Measurements from ENCODE around the gene ALKBH6. TPM values are rescaled to one million over a fixed set of nuclear protein-coding genes. Genes with fewer than 3 reads are reported as not detected.

Gene ALKBH6
- total and polyA plus RNA-seq, 2 donors from 2014 or later: 21.5 to 21.7 TPM

DNA sequence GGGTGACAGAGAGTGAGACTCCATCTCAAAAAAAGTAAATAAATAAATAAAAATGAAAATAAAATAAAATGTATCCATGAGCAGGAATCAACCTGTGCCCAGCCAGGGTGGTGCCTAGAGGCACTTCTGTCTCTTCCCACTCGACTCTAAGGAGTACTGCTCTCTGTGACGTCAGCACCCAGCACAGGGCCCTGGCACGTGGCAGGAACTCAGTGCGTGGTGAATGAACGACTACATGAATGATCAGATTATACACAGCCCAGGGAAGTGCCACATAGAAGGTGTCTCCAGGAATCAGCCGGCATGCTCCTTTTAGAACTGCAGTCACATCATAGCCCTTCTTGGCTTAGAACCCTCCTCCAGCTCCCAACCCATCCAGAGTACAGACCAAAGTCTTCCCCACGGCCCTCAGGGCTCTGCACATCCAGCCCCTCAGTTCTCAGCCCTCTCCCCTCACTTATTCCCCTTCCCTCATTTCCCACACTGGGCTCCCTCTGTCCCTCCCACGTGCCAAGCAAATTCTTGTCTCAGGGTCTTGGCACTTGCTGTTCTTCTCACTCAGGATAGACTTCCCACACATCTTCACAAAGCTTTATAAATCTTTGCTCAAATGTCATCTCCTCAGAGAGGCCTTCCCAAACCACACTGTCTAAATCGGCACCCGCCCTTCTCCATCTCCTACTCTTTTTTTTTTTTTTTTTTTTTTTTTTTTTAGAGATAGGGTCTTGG lies 14.5 kb upstream of the ALKBH6 start:
- no peaks in the 10 kb centered on the region for H3K36me3 ChIP-seq (ENCODE audit: control insufficient read depth in 2 of 3, insufficient read depth in 3 of 3, low read length in 3 of 3)
- intact Hi-C loops (cut with DNase I): no loop called here
- no peak for FAIRE-seq

DNA sequence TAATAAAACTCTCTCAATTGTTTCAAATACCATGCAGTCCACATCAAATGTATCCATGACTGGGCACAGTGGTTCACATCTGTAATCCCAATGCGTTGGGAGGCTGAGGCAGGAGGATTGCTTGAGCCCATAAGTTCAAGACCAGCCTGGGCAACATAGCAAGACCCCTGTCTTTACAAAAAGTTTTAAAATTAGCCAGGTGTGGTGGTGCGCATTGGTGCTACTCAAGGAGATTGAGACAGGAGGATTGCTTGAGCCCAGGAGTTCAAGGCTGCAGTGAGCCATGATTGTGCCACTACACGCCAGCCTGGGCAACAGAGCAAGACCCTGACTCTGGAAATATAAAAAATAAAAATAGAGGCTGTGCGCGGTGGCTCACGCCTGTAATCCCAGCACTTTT lies 13.7 kb upstream of the ALKBH6 start:
- H3K9ac ChIP-seq (ENCODE audit: low read length in 3 of 3): no peak overlapping the region
- no peaks in the 10 kb centered on the region for H3K27me3 ChIP-seq (ENCODE audit: control insufficient read depth, insufficient read depth, low read length)
- no peaks in the 10 kb centered on the region for H3K4me1 ChIP-seq (ENCODE audit: control insufficient read depth in 2 of 3, insufficient read depth in 2 of 3, low read depth in 1 of 3, low read length in 3 of 3)
- FAIRE-seq (no peak), DNase-seq (no peak)
- no peak overlapping the region for H3K4me3 ChIP-seq (ENCODE audit: low read length in 3 of 3)
- no peak overlapping the region for H3K27ac ChIP-seq (ENCODE audit: low read depth in 2 of 2, low read length in 2 of 2)
- no peaks in the 10 kb centered on the region for H3K9me3 ChIP-seq (ENCODE audit: control insufficient read depth in 2 of 3, insufficient read depth in 1 of 3, low read length in 3 of 3)
- no peaks in the 10 kb centered on the region for H3K36me3 ChIP-seq (ENCODE audit: control insufficient read depth in 2 of 3, insufficient read depth in 3 of 3, low read length in 3 of 3)
- TF ChIP-seq, protein P1, sequence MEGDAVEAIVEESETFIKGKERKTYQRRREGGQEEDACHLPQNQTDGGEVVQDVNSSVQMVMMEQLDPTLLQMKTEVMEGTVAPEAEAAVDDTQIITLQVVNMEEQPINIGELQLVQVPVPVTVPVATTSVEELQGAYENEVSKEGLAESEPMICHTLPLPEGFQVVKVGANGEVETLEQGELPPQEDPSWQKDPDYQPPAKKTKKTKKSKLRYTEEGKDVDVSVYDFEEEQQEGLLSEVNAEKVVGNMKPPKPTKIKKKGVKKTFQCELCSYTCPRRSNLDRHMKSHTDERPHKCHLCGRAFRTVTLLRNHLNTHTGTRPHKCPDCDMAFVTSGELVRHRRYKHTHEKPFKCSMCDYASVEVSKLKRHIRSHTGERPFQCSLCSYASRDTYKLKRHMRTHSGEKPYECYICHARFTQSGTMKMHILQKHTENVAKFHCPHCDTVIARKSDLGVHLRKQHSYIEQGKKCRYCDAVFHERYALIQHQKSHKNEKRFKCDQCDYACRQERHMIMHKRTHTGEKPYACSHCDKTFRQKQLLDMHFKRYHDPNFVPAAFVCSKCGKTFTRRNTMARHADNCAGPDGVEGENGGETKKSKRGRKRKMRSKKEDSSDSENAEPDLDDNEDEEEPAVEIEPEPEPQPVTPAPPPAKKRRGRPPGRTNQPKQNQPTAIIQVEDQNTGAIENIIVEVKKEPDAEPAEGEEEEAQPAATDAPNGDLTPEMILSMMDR (IDR thresholded peaks at IDR 0.05; ENCODE audit: borderline replicate concordance, extremely low read depth, insufficient read depth): no peak
- intact Hi-C loops (cut with DNase I): no loop called here

More for the DNA sequence above, 14.5 kb upstream of the ALKBH6 start:
- H3K27me3 ChIP-seq (ENCODE audit: control insufficient read depth, insufficient read depth, low read length): no peaks in the 10 kb centered on the region
- TF ChIP-seq, protein P1 (IDR thresholded peaks at IDR 0.05; ENCODE audit: borderline replicate concordance, extremely low read depth, insufficient read depth): no peak
- H3K9ac ChIP-seq (ENCODE audit: low read length in 3 of 3): no peak overlapping the region
- peaks cover 0 to 2% (median 0%) of the 10 kb centered on the region in 3 donors for H3K4me1 ChIP-seq (ENCODE audit: control insufficient read depth in 2 of 3, insufficient read depth in 2 of 3, low read depth in 1 of 3, low read length in 3 of 3)
- H3K4me3 ChIP-seq (ENCODE audit: low read length in 3 of 3): no peak overlapping the region
- DNase-seq: no peak
- no peak overlapping the region for H3K27ac ChIP-seq (ENCODE audit: low read depth in 2 of 2, low read length in 2 of 2)
- H3K9me3 ChIP-seq (ENCODE audit: control insufficient read depth in 2 of 3, insufficient read depth in 1 of 3, low read length in 3 of 3): no peaks in the 10 kb centered on the region

DNA sequence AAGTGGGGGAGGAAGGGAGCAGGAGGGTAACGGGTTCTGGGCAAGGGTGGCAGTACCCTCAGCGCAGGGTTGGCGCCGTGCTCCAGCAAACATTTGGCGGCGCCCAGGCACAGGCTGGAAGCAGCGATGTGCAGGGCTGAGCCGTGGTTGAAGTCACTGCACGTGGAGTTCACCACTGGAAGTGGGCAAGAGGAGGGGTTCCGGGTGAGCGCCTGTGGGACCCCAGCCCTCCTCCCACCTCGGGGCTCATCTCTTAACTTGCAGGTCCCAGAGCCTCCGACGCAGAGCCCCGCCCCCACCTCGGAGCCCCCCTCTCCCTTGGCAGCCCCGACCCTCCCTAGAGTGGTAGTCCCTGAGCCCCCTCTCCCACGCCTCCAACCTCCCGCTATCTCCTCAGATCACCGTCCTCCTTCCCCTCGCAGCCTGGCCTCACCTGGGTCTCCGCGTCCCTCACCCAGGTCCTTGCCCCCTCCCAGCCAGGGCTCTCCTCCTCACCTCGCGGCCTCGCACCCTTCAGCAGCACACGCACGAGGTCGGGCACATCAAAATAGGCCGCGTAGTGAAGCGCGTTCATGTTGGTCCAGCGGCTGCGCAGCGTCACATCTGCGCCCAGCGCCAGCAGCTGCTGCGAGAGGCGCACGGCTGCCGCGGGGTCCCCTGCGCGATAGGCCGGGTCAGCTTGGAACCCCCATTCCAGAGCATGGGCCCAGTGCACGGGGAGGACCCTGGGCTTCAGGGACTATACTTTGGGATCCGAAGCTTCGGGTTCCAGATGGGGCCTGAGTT lies 12.3 kb upstream of the ALKBH6 start:
- intact Hi-C loops (cut with DNase I): no loop called here
- H3K9me3 ChIP-seq (ENCODE audit: control insufficient read depth in 2 of 3, insufficient read depth in 1 of 3, low read length in 3 of 3): no peaks in the 10 kb centered on the region
- FAIRE-seq: no peak
- H3K36me3 ChIP-seq (ENCODE audit: control insufficient read depth in 2 of 3, insufficient read depth in 3 of 3, low read length in 3 of 3): no peaks in the 10 kb centered on the region
- H3K9ac ChIP-seq (ENCODE audit: low read length in 3 of 3): no peak overlapping the region
- no peak overlapping the region for H3K27ac ChIP-seq (ENCODE audit: low read depth in 2 of 2, low read length in 2 of 2)
- TF ChIP-seq, protein P1 (IDR thresholded peaks at IDR 0.05; ENCODE audit: borderline replicate concordance, extremely low read depth, insufficient read depth): no peak
- H3K27me3 ChIP-seq (ENCODE audit: control insufficient read depth, insufficient read depth, low read length): no peaks in the 10 kb centered on the region
- no peaks in the 10 kb centered on the region for H3K4me1 ChIP-seq (ENCODE audit: control insufficient read depth in 2 of 3, insufficient read depth in 2 of 3, low read depth in 1 of 3, low read length in 3 of 3)
- DNase-seq: no peak
- no peak overlapping the region for H3K4me3 ChIP-seq (ENCODE audit: low read length in 3 of 3)
